Neuronal stem cell (in vitro differentiated cells): ENCODE data around the gene MAN1A2.

ENCODE experiments used
- DNase-seq: peaks from one replicate; pipeline ENCODE4 v3.0.0-alpha.2; 2013; ENCODE audit warnings: low spot score
- H2AFZ ChIP-seq: one replicate; pipeline ENCODE4 v1.6.1; 2013; ENCODE audit warnings: mild to moderate bottlenecking, low read length, inconsistent platforms
- H2AK5ac ChIP-seq: 2 replicates; pipeline ENCODE4 v1.6.1; 2013; ENCODE audit warnings: low read depth, mild to moderate bottlenecking, inconsistent platforms, low read length, moderate library complexity, mixed read lengths
- H2BK120ac ChIP-seq: 2 replicates; pipeline ENCODE4 v1.6.1; 2013; ENCODE audit warnings: low read depth, mild to moderate bottlenecking, inconsistent platforms, low read length, moderate library complexity, mixed read lengths
- H2BK12ac ChIP-seq: one replicate; pipeline ENCODE4 v1.6.1; 2013; ENCODE audit warnings: low read length, inconsistent platforms
- H2BK15ac ChIP-seq: 2 replicates; pipeline ENCODE4 v1.6.1; 2013; ENCODE audit warnings: mild to moderate bottlenecking, low read length, inconsistent platforms, mixed read lengths
- H2BK5ac ChIP-seq: one replicate; pipeline ENCODE4 v1.6.1; 2013; ENCODE audit warnings: inconsistent platforms, mild to moderate bottlenecking, low read length, moderate library complexity
- H3K14ac ChIP-seq: one replicate; pipeline ENCODE4 v1.6.1; 2013; ENCODE audit warnings: low read length, inconsistent platforms
- H3K18ac ChIP-seq: 2 replicates; pipeline ENCODE4 v1.6.1; 2013; ENCODE audit warnings: low read length, inconsistent platforms
- H3K23ac ChIP-seq: 2 replicates; pipeline ENCODE4 v1.6.1; 2013; ENCODE audit warnings: low read depth, mild to moderate bottlenecking, mixed read lengths, low read length, inconsistent platforms; ENCODE audit not compliant: poor library complexity
- H3K27ac ChIP-seq: replicated peaks from 3 replicates; pipeline ENCODE4 v1.5.1; 2013; ENCODE audit warnings: low read length, inconsistent platforms
- H3K27me3 ChIP-seq, 3 experiments: 2 replicates each; pipeline ENCODE4 v1.6.1; 2013; ENCODE audit warnings: low read length in 3 of 3, mild to moderate bottlenecking in 2 of 3, inconsistent platforms in 1 of 3, low read depth in 1 of 3, mixed read lengths in 1 of 3, moderate library complexity in 1 of 3; ENCODE audit not compliant: control insufficient read depth in 3 of 3, insufficient read depth in 3 of 3
- H3K36me3 ChIP-seq, 2 donors: replicated peaks in 1 of 2; 2 replicates each; pipeline ENCODE4 v1.6.1; 2013; ENCODE audit warnings: low read length in 2 of 2; ENCODE audit not compliant: control insufficient read depth in 2 of 2, insufficient read depth in 2 of 2
- H3K4ac ChIP-seq: 2 replicates; pipeline ENCODE4 v1.6.1; 2013; ENCODE audit warnings: inconsistent platforms, mild to moderate bottlenecking, low read length, moderate library complexity
- H3K4me1 ChIP-seq, 2 donors: 1 replicate in 1 of 2; 2 replicates in 1 of 2; pipeline ENCODE4 v1.6.1; 2013; ENCODE audit warnings: low read length in 2 of 2, low read depth in 1 of 2; ENCODE audit not compliant: control insufficient read depth in 2 of 2, insufficient read depth in 1 of 2
- H3K4me2 ChIP-seq: one replicate; pipeline ENCODE4 v1.6.1; 2013; ENCODE audit warnings: mild to moderate bottlenecking, low read length, inconsistent platforms; ENCODE audit not compliant: insufficient read depth, poor library complexity, severe bottlenecking
- H3K4me3 ChIP-seq, 2 donors: 2 replicates each; pipeline ENCODE4 v1.5.1; 2013; ENCODE audit warnings: low read length in 2 of 2, mild to moderate bottlenecking in 2 of 2, inconsistent platforms in 1 of 2, moderate library complexity in 1 of 2
- H3K79me1 ChIP-seq: one replicate; pipeline ENCODE4 v1.6.1; 2013; ENCODE audit warnings: low read depth, mild to moderate bottlenecking, inconsistent platforms, low read length, moderate library complexity
- H3K9ac ChIP-seq: one replicate; pipeline ENCODE4 v1.6.1; 2013; ENCODE audit warnings: mild to moderate bottlenecking, low read depth, low read length, inconsistent platforms; ENCODE audit not compliant: poor library complexity
- H3K9me3 ChIP-seq, 2 donors: replicated peaks in 1 of 2; 2 replicates each; pipeline versions ENCODE3 to v1.6.1; 2013; ENCODE audit warnings: low read length in 2 of 2, mild to moderate bottlenecking in 2 of 2, inconsistent platforms in 1 of 2, low read depth in 1 of 2, mixed read lengths in 1 of 2, moderate library complexity in 1 of 2; ENCODE audit not compliant: control insufficient read depth in 2 of 2, insufficient read depth in 1 of 2
- H4K8ac ChIP-seq: one replicate; pipeline ENCODE4 v1.6.1; 2013; ENCODE audit warnings: low read depth, mild to moderate bottlenecking, inconsistent platforms, low read length, moderate library complexity
- H4K91ac ChIP-seq: one replicate; pipeline ENCODE4 v1.6.1; 2013; ENCODE audit warnings: low read length, low read depth, mild to moderate bottlenecking, inconsistent platforms; ENCODE audit not compliant: poor library complexity
- WGBS, 2 donors: extraction: QIAGEN DNeasy Blood & Tissue Kit; methylation state at CpG; one replicate each; pipeline ENCODE4 v1.1.7; 2013; ENCODE audit warnings: missing lambda C conversion rate in 2 of 2, mixed read lengths in 1 of 2; ENCODE audit not compliant: insufficient read length in 2 of 2, insufficient replicate concordance in 1 of 2; ENCODE audit errors: extremely low coverage in 2 of 2; 5-methylcytosine and 5-hydroxymethylcytosine counted together

Gene MAN1A2

GRCh38 chr1:117401761-117402160 lies 34.5 kb downstream of the MAN1A2 start:
- H3K4me1 ChIP-seq, result peaks cover 2 to 3% of the 10 kb centered on the region in 2 donors
- H2BK12ac ChIP-seq, result no peak overlapping the region
- no peak overlapping the region for H3K4me2 ChIP-seq
- peaks cover 0 to 22% of the 10 kb centered on the region in 2 donors for H3K36me3 ChIP-seq
- H3K9ac ChIP-seq, result no peak overlapping the region
- H3K27ac ChIP-seq, result no peak overlapping the region
- H3K9me3 ChIP-seq, result peaks cover 0 to 12% of the 10 kb centered on the region in 2 donors
- H3K4ac ChIP-seq, result no peak overlapping the region
- no peak overlapping the region for H3K18ac ChIP-seq
- H2AFZ ChIP-seq, result no peak overlapping the region
- no peak overlapping the region for H3K4me3 ChIP-seq
- DNase-seq, result no peak
- H3K14ac ChIP-seq, result no peak overlapping the region
- no peak overlapping the region for H3K23ac ChIP-seq
- no peak overlapping the region for H2BK15ac ChIP-seq
- H4K8ac ChIP-seq, result no peak overlapping the region
- H3K79me1 ChIP-seq, result no peaks in the 10 kb centered on the region
- no peak overlapping the region for H2BK5ac ChIP-seq
- no peak overlapping the region for H4K91ac ChIP-seq
- H2BK120ac ChIP-seq, result no peak overlapping the region
- no peaks in the 10 kb centered on the region for H3K27me3 ChIP-seq
- no peak overlapping the region for H2AK5ac ChIP-seq

DNA sequence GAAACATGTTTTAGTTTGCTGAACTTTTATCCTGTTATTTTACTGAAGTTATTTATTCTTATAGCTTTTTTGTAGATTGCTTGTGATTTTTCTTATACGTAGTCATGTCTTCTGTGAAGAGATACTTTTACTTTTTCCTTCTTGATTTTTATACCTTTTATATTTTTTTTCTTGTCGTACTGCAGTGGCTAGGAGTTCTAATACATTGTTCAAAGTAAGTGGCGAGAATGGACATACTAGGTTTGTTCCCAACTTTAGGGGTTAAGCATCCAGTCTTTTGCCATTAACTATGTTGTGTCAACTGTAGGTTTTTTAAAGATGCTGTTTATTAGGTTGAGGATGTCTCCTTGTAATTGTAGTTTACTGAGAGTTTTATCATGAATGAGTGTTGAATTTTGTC lies 36.3 kb downstream of the MAN1A2 start:
- H2AFZ ChIP-seq, result no peak overlapping the region
- no peak overlapping the region for H2BK12ac ChIP-seq
- H3K79me1 ChIP-seq, result no peaks in the 10 kb centered on the region
- H3K36me3 ChIP-seq, result peaks cover 0 to 25% of the 10 kb centered on the region in 2 donors
- no peak overlapping the region for H3K4me2 ChIP-seq
- H2BK5ac ChIP-seq, result no peak overlapping the region
- peaks cover 0 to 12% of the 10 kb centered on the region in 2 donors for H3K9me3 ChIP-seq
- H2AK5ac ChIP-seq, result no peak overlapping the region
- no peak overlapping the region for H3K23ac ChIP-seq
- H3K14ac ChIP-seq, result no peak overlapping the region
- H4K8ac ChIP-seq, result no peak overlapping the region
- WGBS, 2 donors, result no CpG with 5 or more reads among the region's 3 CpGs
- H2BK120ac ChIP-seq, result no peak overlapping the region
- no peak overlapping the region for H3K4ac ChIP-seq
- H3K4me1 ChIP-seq, result peaks cover 2 to 3% of the 10 kb centered on the region in 2 donors
- H3K27ac ChIP-seq, result no peak overlapping the region
- H3K4me3 ChIP-seq, result no peak overlapping the region
- no peak for DNase-seq
- no peak overlapping the region for H2BK15ac ChIP-seq
- H3K27me3 ChIP-seq, result no peaks in the 10 kb centered on the region
- no peak overlapping the region for H3K18ac ChIP-seq
- H4K91ac ChIP-seq, result no peak overlapping the region
- no peak overlapping the region for H3K9ac ChIP-seq

DNA sequence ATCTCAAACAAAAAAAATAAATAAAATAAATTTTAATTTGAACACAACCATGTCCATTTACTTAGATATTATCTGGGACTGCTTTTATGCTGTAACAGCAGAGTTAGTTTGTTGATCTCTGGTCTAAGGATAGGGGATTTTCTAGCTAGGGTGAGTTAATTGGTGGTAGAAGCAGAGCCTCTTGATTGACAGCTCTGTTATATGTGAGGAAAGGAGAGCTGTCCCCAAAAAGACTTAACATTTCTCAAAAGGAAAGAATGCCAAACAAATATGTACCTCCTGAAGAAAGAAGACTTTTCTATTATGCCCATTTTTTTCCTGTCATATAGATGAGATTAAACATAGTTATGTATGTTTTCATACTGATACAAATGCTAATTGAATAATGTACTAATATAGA lies 37.8 kb downstream of the MAN1A2 start:
- no peak overlapping the region for H2BK15ac ChIP-seq
- no peak overlapping the region for H3K4me2 ChIP-seq
- no peak overlapping the region for H4K91ac ChIP-seq
- H3K4me1 ChIP-seq, result peaks cover under 1% of the 10 kb centered on the region in 2 donors
- H3K4me3 ChIP-seq, result no peak overlapping the region
- no peak overlapping the region for H4K8ac ChIP-seq
- no peak overlapping the region for H3K9ac ChIP-seq
- H2AK5ac ChIP-seq, result no peak overlapping the region
- DNase-seq, result no peak
- no peak overlapping the region for H2BK120ac ChIP-seq
- peaks cover 0 to 12% of the 10 kb centered on the region in 2 donors for H3K9me3 ChIP-seq
- no peak overlapping the region for H2AFZ ChIP-seq
- H3K18ac ChIP-seq, result no peak overlapping the region
- H2BK5ac ChIP-seq, result no peak overlapping the region
- H3K79me1 ChIP-seq, result no peaks in the 10 kb centered on the region
- no peak overlapping the region for H2BK12ac ChIP-seq
- no peak overlapping the region for H3K27ac ChIP-seq
- H3K23ac ChIP-seq, result no peak overlapping the region
- H3K14ac ChIP-seq, result no peak overlapping the region
- no peak overlapping the region for H3K4ac ChIP-seq
- H3K36me3 ChIP-seq, result peaks cover 0 to 25% of the 10 kb centered on the region in 2 donors
- H3K27me3 ChIP-seq, result no peaks in the 10 kb centered on the region

DNA sequence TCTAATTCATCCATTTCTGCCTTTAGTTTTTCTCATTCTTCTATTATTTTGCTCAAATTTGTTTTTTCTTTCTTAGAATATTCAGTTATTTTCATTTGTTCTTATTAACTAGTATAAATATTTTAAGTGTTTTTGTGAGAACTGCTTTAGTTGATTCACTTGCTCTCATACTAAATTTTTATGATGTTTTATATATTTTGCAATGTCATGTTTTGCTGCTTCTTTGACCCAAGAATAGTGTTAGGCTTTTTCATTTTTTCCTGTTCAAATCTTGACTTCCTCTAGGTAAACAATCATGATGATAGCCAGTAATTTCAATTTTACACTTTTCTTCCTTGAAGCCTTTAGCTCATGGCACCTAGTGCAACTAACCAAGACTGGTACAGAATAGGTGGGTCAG lies 45.2 kb downstream of the MAN1A2 start:
- no peak overlapping the region for H4K91ac ChIP-seq
- H4K8ac ChIP-seq, result no peak overlapping the region
- no peak overlapping the region for H2AK5ac ChIP-seq
- no peak overlapping the region for H2BK12ac ChIP-seq
- peaks cover 0 to 3% of the 10 kb centered on the region in 2 donors for H3K9me3 ChIP-seq
- no peak overlapping the region for H3K9ac ChIP-seq
- no peaks in the 10 kb centered on the region for H3K4me1 ChIP-seq
- H3K27ac ChIP-seq, result no peak overlapping the region
- H3K27me3 ChIP-seq, result peaks cover 0 to 2% (median 0%) of the 10 kb centered on the region in 3 experiments
- no peak for DNase-seq
- H3K4ac ChIP-seq, result no peak overlapping the region
- no peak overlapping the region for H2BK5ac ChIP-seq
- no peak overlapping the region for H3K4me3 ChIP-seq
- H2BK120ac ChIP-seq, result no peak overlapping the region
- H3K79me1 ChIP-seq, result no peaks in the 10 kb centered on the region
- no peak overlapping the region for H2BK15ac ChIP-seq
- peaks cover 3 to 11% of the 10 kb centered on the region in 2 donors for H3K36me3 ChIP-seq
- no peak overlapping the region for H3K23ac ChIP-seq
- no peak overlapping the region for H2AFZ ChIP-seq
- H3K4me2 ChIP-seq, result no peak overlapping the region
- no peak overlapping the region for H3K18ac ChIP-seq
- H3K14ac ChIP-seq, result no peak overlapping the region
